Fibroblast of lung (primary cell): ENCODE results near the gene SPRED2. TPM values are rescaled to one million over a fixed set of nuclear protein-coding genes. Genes with fewer than 3 reads are reported as not detected.

Source experiments
- DNase-seq, 2 donors: peaks; one replicate each; pipeline versions ENCODE4 v3.0.0 to v3.0.0-alpha.2; 2010; ENCODE audit warnings: low read depth in 2 of 2
- H2AFZ ChIP-seq: 2 replicates; pipeline ENCODE4 v1.5.1; 2012; ENCODE audit warnings: low read length, control low read depth, inconsistent platforms
- H3K27ac ChIP-seq: 2 replicates; pipeline ENCODE4 v1.5.1; 2011; ENCODE audit warnings: low read length, control low read depth; ENCODE audit not compliant: insufficient read depth
- H3K27me3 ChIP-seq: 2 replicates; pipeline ENCODE4 v1.5.1; 2011; ENCODE audit warnings: mild to moderate bottlenecking, low read length; ENCODE audit not compliant: control insufficient read depth, insufficient read depth
- H3K36me3 ChIP-seq: 2 replicates; pipeline ENCODE4 v1.5.1; 2011; ENCODE audit warnings: low read length; ENCODE audit not compliant: control insufficient read depth, insufficient read depth
- H3K4me1 ChIP-seq: 2 replicates; pipeline ENCODE4 v1.5.1; 2011; ENCODE audit warnings: low read length; ENCODE audit not compliant: control insufficient read depth, insufficient read depth; ENCODE audit errors: extremely low read depth
- H3K4me2 ChIP-seq: 2 replicates; pipeline ENCODE4 v1.5.1; 2011; ENCODE audit warnings: low read length, control low read depth; ENCODE audit not compliant: insufficient read depth; ENCODE audit errors: extremely low read depth
- H3K4me3 ChIP-seq, 4 experiments: fragments of 200-600 bp in 1 of 4; sonication (generic) in 1 of 4; replicated peaks in 1 of 4; 2 replicates each; pipeline ENCODE4 v1.5.1; 2011 to 2016; ENCODE audit warnings: low read length in 4 of 4, low read depth in 3 of 4, mild to moderate bottlenecking in 3 of 4, control low read depth in 2 of 4, inconsistent platforms in 1 of 4, mixed read lengths in 1 of 4; ENCODE audit not compliant: insufficient read depth in 1 of 4; ENCODE audit errors: control extremely low read depth in 1 of 4
- H3K79me2 ChIP-seq: 2 replicates; pipeline ENCODE4 v1.5.1; 2012; ENCODE audit warnings: mild to moderate bottlenecking, low read length, inconsistent platforms; ENCODE audit not compliant: control insufficient read depth, insufficient read depth
- H3K9ac ChIP-seq: 2 replicates; pipeline ENCODE4 v1.5.1; 2011; ENCODE audit warnings: mild to moderate bottlenecking, low read length, control low read depth; ENCODE audit not compliant: insufficient read depth
- H3K9me3 ChIP-seq: 2 replicates; pipeline ENCODE4 v1.5.1; 2012; ENCODE audit warnings: low read depth, low read length; ENCODE audit not compliant: control insufficient read depth, insufficient read depth
- H4K20me1 ChIP-seq: 2 replicates; pipeline ENCODE4 v1.5.1; 2011; ENCODE audit warnings: low read length; ENCODE audit not compliant: control insufficient read depth, insufficient read depth; ENCODE audit errors: extremely low read depth
- EZH2 ChIP-seq: IDR thresholded peaks from 2 replicates; pipeline ENCODE4 v1.5.1; 2012; ENCODE audit warnings: low read length, control low read depth, mild to moderate bottlenecking; ENCODE audit errors: missing control alignments
- polyA plus RNA-seq, 2 donors: library from polyadenylated mRNA; depleted of rRNA in 1 of 2; stranded (reverse) in 1 of 2; unstranded in 1 of 2; fragments of >200 nt; gene quantifications; 2 replicates each; pipeline ENCODE4 v1.2.1, GENCODE V29; 2011 to 2012; ENCODE audit warnings: missing spikeins in 1 of 2
- total RNA-seq: library from RNA; depleted of rRNA; stranded (reverse); fragments of >200 nt; gene quantifications from 2 replicates; pipeline ENCODE4 v1.2.1, GENCODE V29; 2014
- TF ChIP-seq, protein P1 (sequence below), 2 donors: IDR thresholded peaks in 1 of 2; conservative IDR thresholded peaks in 1 of 2; 1 replicate in 1 of 2; 2 replicates in 1 of 2; pipeline ENCODE4 v1.5.1; 2011 to 2012; ENCODE audit warnings: low read length in 2 of 2, control low read depth in 1 of 2, inconsistent platforms in 1 of 2, low read depth in 1 of 2, mild to moderate bottlenecking in 1 of 2

SPRED2 gene
- total and polyA plus RNA-seq, 2 donors (not counting 1 experiment from before 2014, with no cell fraction given), result 9.4 to 26.1 TPM

DNA sequence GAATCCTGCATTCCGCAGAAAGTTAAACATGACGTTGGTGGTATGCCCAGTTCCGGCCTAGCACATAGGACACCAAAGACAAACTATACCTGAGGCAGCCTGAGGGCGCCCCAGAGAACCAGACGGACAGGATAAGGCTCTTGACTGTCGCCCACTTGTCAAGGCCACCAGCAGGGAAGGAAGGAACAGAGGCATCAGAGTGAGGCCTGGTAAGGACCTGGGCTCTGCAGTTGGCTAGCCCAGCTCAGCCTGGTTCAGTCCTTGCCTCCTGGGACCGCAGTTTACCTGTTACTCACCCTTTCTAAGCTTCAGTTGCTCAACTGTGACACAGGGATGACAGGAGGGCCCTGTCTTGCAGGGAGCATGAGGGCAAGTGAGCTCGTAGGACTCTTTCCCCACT is 122.7 kb downstream of the SPRED2 start:
- Histone ChIP-seq H3K4me3 (no peak overlapping the region), H4K20me1 (no peaks in the 10 kb centered on the region), H3K27me3 (no peaks in the 10 kb centered on the region), H3K79me2 (no peaks in the 10 kb centered on the region), H2AFZ (no peak overlapping the region), H3K9ac (no peak overlapping the region), H3K9me3 (no peaks in the 10 kb centered on the region), H3K4me2 (no peak overlapping the region), H3K27ac (peak overlapping the region; percentile 54), H3K36me3 (peaks cover 18% of the 10 kb centered on the region), H3K4me1 (peaks cover 7% of the 10 kb centered on the region)
- TF ChIP-seq, protein P1, sequence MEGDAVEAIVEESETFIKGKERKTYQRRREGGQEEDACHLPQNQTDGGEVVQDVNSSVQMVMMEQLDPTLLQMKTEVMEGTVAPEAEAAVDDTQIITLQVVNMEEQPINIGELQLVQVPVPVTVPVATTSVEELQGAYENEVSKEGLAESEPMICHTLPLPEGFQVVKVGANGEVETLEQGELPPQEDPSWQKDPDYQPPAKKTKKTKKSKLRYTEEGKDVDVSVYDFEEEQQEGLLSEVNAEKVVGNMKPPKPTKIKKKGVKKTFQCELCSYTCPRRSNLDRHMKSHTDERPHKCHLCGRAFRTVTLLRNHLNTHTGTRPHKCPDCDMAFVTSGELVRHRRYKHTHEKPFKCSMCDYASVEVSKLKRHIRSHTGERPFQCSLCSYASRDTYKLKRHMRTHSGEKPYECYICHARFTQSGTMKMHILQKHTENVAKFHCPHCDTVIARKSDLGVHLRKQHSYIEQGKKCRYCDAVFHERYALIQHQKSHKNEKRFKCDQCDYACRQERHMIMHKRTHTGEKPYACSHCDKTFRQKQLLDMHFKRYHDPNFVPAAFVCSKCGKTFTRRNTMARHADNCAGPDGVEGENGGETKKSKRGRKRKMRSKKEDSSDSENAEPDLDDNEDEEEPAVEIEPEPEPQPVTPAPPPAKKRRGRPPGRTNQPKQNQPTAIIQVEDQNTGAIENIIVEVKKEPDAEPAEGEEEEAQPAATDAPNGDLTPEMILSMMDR (conservative IDR thresholded peaks at IDR 0.05 in 1 of 2, IDR thresholded peaks at IDR 0.05 in 1 of 2; ENCODE audit: low read depth in 1 of 2, low read length in 2 of 2), result no peak
- TF ChIP-seq EZH2, result no peak
- no peak for DNase-seq

DNA sequence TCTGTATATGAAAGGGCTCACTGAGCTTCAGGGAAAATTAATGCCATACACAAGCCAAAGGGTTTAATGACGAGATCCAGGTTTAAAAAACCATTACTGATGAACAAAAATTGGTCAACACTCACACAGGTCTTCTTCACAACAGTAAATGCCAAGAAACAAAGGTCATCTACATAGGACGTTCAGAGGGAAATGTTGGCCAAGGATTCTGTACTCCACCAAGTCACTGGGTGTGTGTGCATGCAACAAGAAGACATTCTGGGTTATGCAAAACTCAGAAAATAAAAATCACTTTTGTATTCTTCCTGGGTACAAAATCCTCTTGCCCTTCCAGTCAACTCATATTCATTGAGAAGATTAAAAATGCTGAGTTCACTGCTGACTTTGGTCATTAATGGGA is 126.5 kb downstream of the SPRED2 start:
- no peaks in the 10 kb centered on the region for H3K79me2 ChIP-seq
- H3K9me3 ChIP-seq, result no peaks in the 10 kb centered on the region
- H3K27me3 ChIP-seq, result no peaks in the 10 kb centered on the region
- H2AFZ ChIP-seq, result no peak overlapping the region
- H3K9ac ChIP-seq, result no peak overlapping the region
- H3K4me1 ChIP-seq, result peaks cover 23% of the 10 kb centered on the region
- H3K4me3 ChIP-seq, result no peak overlapping the region
- no peak for DNase-seq
- H4K20me1 ChIP-seq, result no peaks in the 10 kb centered on the region
- TF ChIP-seq, protein P1 (conservative IDR thresholded peaks at IDR 0.05 in 1 of 2, IDR thresholded peaks at IDR 0.05 in 1 of 2; ENCODE audit: low read depth in 1 of 2, low read length in 2 of 2), result no peak
- TF ChIP-seq EZH2, result no peak
- H3K36me3 ChIP-seq, result peaks cover 3% of the 10 kb centered on the region
- H3K4me2 ChIP-seq, result no peak overlapping the region
- no peak overlapping the region for H3K27ac ChIP-seq

DNA sequence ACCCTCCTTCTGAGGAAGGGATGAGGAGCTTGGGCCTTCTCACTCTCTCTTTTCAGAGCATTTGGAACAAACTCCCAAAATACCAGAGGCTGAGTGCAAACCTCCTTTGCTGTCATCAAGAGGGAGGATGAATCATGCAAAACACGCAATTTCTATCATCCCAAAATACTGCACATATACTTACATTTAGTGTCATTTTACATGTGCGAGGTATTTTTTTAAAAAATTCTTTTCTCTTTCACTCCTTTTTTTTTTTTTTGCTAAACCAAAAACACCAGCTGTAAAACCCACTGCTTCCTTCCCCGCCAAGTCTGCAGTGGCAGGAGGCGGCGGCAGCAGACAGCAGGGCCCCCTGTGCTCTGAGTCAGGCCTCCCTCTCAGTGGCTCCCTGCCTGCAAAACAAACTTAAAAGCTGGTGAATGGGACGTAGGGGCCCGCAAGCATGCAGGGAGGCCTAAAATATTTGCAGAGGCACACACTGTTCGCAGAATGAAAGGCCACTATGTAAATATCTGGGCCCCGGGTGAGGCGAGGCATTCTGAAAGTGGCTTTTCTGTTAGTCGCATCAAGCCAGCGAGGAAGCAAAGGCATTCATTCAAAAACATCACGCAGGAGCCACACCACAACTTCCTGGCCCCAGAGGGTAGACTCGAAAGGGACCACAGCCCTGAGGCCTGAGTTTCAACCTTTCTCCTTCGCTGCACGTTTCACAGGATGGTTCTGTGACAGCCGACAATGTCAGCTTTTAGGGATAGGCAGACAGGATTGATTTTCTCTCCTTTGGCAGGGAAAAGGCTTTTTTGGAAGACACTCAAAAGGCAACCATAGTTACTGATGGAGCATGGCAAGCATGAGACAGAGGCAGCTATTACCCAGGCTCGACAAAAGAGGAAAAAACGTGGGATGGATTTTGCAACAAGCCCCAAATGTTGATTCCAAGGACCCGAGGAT is 131.4 kb downstream of the SPRED2 start:
- Histone ChIP-seq H3K9me3 (no peaks in the 10 kb centered on the region), H3K9ac (peak overlapping the region; percentile 33), H3K4me2 (peak overlapping the region; percentile 73), H3K79me2 (no peaks in the 10 kb centered on the region), H3K4me3 (peak overlapping the region in 3 of 4 experiments; percentile 6 to 31 (median 13)), H3K36me3 (no peaks in the 10 kb centered on the region), H3K27ac (peak overlapping the region; percentile 84), H3K27me3 (no peaks in the 10 kb centered on the region), H4K20me1 (no peaks in the 10 kb centered on the region), H3K4me1 (peaks cover 31% of the 10 kb centered on the region), H2AFZ (no peak overlapping the region)
- TF ChIP-seq, protein P1 (conservative IDR thresholded peaks at IDR 0.05 in 1 of 2, IDR thresholded peaks at IDR 0.05 in 1 of 2; ENCODE audit: low read depth in 1 of 2, low read length in 2 of 2), result no peak
- TF ChIP-seq EZH2, result no peak
- DNase-seq, result peak; percentile 86 to 92
